HG02840 (cell line): Measurements from ENCODE around the gene AHRR.
"Not testable (repeated sequence)": the region's sequence is repeated elsewhere in the genome, so short reads cannot be mapped to it uniquely, and the experiment has no call there.

Experiments
- ATAC-seq: cut with Tn5 transposase; IDR thresholded peaks from one replicate; pipeline ENCODE4 v1.9.1; 2021; ENCODE audit warnings: mild to moderate bottlenecking, moderate library complexity, moderate number of reproducible peaks; ENCODE audit not compliant: unreplicated experiment, low FRiP score

The AHRR gene

DNA sequence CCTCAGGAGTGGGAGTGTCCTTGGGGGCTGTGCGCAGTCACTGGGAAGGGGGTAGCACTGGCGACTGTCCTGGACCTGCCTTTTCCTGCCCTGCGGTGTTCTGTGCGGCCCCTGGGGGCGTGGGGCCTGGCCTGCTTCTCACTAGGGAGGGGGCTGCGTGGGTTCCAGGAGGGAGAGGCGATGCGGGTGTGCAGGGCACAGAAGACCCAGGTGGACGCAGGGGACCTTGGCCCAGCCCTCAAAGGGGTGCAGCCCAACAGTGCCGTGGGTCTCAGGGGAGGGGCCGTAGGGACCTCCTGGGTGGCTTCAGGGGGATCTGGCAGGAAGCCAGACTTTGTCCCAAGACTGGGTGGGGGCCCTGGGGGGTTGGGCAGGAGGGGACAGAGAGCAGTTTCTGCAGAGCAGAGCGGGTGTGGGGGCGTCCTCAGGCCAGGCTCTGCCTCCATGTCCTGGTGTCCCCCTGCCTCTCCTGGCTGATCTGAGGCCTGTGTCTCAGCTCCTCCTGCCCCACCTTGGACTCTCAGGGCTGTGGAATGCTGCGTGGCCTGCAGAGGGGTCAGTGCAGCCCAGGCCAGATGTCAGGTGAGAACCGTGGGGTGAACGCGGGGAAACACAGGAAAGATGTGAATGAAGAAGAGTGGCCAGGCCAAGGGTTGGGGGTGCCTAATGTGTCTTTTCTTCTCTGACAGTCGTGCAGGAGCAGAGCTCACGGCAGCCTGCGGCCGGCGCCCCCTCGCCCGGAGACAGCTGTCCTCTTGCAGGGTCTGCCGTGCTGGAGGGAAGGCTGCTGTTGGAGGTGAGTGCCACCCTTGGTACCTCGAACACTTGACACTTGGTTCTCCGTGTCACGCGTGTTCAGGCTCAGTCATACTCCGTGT is 54.6 kb downstream of the AHRR start:
- ATAC-seq, result no peak

DNA sequence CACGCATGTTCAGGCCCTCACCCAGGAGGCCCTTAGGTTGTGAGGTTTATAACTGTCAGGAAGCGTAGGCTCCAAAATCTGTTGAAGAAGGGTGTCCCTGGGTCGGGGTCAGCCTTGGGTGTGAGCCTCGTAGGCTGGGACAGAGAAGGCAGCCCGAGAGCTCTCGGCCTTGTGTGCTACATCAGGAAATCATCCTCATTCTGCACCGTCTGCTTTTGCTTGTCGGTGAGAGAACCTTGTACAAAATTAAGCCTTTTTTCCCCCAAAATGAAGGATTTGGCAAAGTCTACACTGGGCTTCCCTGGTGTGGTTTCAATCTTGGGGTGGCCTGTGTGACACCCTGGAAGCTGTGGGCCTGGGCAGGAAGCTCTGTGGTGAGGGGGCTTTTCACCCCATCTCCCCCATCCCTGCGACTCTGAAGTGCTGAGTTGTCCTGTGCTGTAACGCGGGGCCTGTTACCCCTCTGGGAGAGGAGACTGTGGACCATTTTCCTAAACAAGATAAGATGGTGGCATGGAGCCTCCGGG is 55.3 kb downstream of the AHRR start:
- ATAC-seq, result no peak

DNA sequence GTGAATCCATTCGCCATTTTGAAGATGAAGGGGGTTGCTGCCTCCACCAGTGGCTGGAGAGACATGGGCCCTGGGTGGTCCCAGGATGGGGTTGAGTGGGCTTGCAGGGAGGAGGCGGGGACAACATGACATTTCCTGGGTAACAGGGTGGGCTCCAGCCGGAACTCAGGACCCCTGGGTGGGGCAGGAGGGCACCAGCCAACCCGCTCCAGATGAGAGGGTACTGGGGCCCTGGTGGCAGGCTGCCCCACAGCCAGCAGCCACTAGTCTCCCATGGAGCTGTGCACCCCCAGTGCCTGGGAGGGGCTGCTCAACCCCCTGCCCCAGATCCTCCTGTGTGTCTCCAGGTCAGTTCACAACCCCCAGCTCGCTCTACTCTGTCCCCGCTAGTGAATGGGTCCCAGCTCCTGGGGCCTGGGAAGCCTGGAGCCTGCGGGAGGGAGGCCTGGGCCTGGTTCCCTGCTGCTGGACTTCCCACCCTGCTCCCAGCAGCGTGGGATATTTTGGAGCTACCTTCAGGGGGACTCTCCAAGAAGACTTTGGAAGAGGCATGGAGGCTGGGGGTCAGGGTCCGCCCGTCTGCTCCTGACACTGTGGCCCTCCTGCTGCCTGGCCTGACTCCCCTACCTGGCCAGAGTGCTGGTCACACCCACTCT is 55.9 kb downstream of the AHRR start:
- ATAC-seq, result no peak

DNA sequence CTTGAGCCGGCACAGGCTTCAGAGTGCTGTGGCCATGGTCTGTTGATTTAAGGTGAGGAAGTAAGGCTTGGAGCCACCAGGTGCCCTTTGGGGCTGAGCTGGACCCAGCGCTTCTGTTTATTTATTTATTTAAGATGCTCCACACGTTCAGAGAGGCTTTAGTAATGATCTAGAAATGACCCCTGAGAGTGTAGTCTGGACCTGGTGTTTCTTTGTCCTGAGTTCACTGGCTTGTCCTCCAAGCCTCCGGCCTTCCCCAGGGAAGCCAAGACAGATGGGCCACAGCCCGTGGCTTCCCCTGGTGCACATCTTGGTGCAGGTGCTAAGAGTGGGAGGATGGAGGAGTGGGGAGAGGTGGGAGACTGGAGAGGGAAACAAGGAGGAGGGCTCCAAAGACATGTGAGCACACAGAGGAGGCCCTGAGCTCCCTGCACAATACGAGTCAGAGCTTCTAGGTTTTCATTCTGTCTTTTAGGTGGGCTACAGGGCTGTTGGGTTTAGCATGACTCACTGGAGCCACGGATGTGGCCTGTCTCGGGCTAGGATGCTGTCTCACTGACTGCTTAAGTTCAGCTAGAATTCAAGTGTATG is 56.9 kb downstream of the AHRR start:
- ATAC-seq, result no peak

GRCh38 chr5:378976-379742 is 57.6 kb downstream of the AHRR start:
- ATAC-seq, result no peak

DNA sequence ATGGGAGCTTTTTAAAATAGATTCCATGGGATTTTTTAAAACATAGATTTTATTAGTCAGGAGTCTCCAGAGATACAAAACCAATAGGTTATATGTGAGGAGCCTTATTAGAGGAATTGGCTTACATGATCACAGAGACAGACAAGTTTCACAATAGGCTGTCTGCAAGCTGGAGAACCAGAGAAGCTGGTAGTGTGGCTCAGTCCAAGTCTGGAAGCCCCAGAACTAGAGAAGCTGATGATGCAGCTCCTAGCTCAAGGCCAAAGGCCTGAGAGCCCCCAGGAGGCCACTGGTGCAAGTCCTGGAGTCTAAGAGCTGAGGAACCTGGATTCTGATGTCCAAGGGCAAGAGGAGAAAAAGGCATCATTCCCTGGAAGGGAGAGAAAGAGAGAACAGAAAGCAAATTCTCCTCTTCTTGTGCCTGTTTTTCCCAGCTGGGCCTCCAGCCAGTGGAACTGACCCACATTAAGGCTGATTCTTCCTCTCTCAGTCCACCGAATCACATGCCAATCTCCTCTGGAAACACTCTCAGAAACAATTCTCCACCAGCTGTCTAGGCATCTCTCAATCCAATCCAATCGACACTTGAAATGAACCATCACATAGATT is 59.3 kb downstream of the AHRR start:
- ATAC-seq, result no peak

DNA sequence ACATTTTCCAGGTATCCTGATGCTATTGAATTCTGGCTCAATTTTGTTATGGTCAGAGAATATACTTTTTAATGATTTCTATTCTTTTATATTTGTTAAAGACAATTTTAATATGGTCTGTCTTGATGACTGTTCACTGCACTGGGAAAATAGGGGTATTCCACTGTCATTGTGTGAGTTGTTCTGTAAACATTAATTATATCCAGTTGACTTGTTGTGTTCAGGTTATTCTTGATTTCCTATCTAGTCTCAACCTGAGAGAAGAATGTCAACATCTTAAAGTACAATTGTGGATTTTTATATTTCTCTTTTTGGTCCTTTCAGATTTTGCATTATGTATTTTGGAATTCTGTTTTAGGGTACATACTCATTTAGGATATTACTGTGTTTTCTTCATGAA is 61.6 kb downstream of the AHRR start:
- no peak for ATAC-seq

GRCh38 chr5:383621-384020 is 62.1 kb downstream of the AHRR start:
- no peak for ATAC-seq

- ATAC-seq, result not testable (repeated sequence)
These were observed 63.1 kb downstream of the AHRR start for GRCh38 chr5:384576-384975.

GRCh38 chr5:385321-385720 is 63.8 kb downstream of the AHRR start:
- ATAC-seq, result no peak

DNA sequence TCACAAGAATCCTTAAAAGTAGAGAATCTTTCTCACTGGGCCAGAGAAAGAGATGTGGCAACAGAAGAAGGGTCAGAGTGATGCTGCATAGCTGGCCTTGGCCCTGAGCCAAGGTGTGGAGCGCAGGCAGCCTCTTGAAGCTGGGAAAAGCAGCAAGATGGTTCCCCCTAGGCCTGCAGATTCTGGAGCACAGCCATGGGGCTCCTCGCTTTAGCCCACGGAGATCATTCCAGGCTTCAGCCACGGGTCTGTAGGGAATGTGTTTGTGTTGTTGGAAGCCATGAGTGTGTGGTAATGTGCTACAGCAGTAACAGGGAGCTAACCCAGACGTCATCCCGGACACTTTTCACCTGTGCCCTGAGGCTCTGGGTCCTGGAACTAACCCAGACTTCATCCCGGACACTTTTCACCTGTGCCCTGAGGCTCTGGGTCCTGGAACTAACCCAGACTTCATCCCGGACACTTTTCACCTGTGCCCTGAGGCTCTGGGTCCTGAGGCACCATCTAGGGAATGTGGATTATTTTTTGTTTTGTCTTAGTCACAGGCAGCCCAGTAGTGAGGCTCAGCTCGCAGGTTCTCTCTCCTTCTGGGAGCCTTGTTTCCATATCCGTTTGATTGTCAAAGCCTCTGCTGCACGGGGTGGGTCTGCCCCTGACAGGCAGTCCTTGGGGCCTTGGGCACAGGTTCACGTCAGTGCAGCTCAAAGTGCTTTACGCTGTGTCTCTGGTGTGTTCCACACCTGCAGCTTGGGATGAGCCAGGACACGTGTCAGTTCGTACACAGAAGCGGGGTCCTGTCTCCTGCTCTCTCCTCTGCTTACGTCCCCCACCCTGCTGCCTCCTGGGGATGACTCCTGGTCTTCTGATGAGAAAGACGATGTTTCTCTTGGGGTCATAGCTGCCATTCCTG is 65.2 kb downstream of the AHRR start:
- no peak for ATAC-seq

DNA sequence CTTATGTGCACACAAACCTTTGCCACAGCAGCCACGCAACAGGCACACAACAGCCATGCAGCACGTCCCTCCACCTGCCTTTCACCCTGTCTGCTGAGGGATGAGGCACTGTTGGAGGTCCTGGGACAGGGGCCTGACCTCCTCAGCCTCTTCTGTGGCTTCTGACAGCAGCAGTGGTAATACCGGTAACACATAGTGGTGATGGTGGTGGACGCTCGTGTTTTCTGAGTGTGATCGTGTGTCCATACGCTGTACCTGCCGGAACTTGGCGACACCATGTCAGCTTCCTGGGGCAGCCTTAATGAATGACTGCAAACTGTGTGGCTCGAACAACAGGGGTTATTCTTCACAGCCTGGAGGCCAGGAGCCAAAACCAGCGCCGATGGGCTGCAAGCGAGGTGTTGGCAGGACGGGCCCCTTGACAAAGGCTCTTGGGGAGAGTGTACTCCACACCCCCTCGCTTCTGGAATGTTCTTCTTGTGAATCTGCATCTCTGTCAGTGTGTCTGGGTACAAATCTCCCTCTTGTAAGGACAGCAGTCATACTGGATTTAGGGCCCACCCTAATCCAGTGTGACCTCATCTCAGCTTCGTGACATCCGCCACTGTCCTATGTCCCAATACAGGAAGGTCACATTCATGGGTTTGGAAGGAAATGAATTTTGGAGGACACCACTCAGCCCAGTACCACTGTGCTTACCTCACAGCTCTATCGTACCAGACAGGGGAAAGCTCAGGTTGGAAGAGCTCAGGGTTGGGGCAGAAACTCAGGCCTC is 66.2 kb downstream of the AHRR start:
- no peak for ATAC-seq

- no peak for ATAC-seq
These were observed 67.0 kb downstream of the AHRR start for GRCh38 chr5:388266-389196.

DNA sequence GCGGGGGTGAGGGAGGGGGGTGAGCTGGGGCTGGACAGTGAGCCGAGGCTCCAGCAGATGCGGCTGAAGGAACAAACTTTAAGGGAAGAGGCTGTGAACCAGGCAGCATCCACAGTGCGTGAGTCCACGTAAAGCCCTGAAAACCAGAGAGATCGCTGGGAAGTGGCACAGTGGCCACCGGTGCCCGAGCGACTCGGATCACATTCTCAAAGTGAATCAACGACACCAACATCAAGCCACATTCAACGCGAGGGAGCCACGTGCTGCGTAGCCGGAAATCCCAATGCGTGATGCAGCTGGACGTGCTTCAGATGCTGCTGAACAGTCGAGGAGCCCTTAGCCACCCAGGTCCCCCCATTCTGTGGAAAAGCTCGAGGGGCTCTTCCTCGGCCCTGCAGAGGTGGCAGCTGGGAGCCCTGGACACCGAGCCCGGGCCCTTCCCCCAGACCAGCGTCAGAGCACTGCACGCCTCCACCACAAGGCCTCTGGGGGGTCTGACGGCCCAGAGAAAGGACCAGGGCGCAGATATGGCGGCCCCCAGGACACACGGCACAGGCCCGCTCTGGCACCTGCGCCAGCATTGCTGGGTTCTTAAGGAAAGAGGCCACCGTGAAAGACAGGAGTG is 67.8 kb downstream of the AHRR start:
- no peak for ATAC-seq

DNA sequence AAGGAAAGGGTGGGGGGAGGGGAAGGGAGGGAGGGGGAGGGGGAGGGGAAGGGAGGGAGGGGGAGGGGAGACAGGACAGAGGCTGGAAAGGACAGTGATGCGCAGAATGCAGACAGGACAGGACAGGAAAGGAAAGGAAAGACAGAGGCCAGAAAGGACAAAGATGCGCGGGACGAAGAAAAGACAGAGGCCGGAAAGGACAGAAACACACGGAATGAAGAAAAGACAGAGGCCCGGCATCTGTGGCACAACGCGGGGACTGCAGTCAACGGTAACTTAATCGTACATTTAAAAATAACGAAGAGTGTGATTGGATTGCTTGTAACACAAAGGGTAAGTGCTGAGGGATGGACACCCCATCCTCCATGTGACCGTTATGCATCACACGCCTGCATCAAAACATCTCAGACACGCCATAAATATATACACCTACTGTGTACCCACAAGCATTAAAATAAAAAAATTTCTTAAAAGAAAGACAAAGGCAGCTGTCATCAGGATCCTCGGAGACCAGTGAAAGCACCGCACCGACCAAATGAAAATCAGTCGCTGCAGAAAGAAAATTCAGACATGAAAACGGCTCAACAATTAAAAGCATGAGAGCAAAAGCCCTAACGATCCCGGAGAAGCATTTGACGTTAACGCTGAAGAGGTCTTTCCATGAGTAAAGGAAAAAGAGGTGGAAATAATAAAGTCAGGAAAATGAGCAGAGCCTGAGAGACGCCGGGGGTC is 68.5 kb downstream of the AHRR start:
- no peak for ATAC-seq
